GM10248 (cell line): ENCODE measurements around the gene KCNN1.
A peak's percentile ranks its signal among the peaks of the same experiment; 100 is the strongest.

Source experiments
- CTCF ChIA-PET: fragments of 300-600 bp; sonication (Branson Sonifier 250); formaldehyde crosslinking; extraction: SDS; loops from one replicate; lab custom pipeline; 2021; ENCODE audit warnings: antibody characterized with exemption; lab: Yijun Ruan, JAX
- POLR2A ChIA-PET: fragments of 350-650 bp; sonication (Branson Sonifier 250); formaldehyde crosslinking; extraction: SDS; loops from one replicate; lab custom pipeline; 2020; ENCODE audit warnings: antibody characterized with exemption; lab: Yijun Ruan, JAX
- DNase-seq: peaks from one replicate; pipeline ENCODE4 v3.0.0; 2012; ENCODE audit errors: extremely low spot score
- CTCF ChIP-seq: IDR thresholded peaks from 2 replicates; pipeline ENCODE4 v1.5.1; 2012; ENCODE audit warnings: mild to moderate bottlenecking, low read depth; ENCODE audit errors: extremely low read depth, missing control alignments, control extremely low read depth

KCNN1 gene

GRCh38 chr19:17998827-17999150 is 31.9 kb downstream of the KCNN1 start:
- ChIA-PET CTCF (interaction anchor here (3.3 to 10.6 kb wide), 5 partner anchors 9 to 64 kb away, joined by 14 to 295 read pairs (median 35); partner anchors contain the start of genes ARRDC2 and CCDC124), POLR2A (no interaction called here)
- TF ChIP-seq CTCF, result no peak
- DNase-seq, result no peak

DNA sequence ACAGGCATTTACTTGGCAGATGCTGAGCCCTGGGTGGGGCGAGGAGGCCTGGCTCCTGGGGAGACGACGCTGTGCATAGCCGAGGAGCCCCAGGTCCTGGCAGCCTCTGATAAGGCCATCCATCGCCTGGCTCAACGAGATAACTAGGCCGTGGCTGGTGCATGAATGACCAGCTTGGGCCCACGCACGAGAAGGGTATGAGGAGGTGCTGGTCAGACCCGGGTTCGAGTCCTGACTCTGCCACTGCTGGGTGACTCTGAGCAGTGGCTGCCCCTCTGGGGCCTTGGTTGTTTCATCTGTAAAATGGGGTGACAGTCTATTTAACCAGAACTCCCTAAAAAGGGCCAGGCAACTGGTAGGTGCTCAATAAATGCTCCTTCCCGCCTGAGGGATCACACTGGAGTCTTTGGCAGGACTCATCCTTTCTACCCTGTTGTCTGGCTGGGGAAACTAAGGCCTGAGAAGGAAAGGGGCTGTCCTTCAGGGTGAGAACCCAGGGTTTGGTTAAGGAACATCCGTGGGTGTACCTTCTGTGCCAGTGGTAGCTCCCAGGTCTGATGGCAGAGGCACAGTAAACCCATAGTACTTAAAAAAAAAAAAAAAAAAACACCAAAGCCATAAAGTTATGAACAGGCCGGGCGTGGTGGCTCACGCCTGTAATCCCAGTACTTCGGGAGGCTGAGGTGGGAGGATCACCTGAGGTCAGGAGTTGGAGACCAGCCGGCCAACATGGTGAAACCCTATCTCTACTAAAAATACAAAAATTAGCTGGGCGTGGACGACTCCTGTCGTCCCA is 33.0 kb downstream of the KCNN1 start:
- TF ChIP-seq CTCF, result no peak
- DNase-seq, result no peak
- ChIA-PET CTCF (interaction anchor here (1.6 to 10.6 kb wide), 4 partner anchors 55 to 141 kb away, joined by 5 to 295 read pairs (median 59); partner anchors contain the start of genes CCDC124 and RPL18A), POLR2A (no interaction called here)

DNA sequence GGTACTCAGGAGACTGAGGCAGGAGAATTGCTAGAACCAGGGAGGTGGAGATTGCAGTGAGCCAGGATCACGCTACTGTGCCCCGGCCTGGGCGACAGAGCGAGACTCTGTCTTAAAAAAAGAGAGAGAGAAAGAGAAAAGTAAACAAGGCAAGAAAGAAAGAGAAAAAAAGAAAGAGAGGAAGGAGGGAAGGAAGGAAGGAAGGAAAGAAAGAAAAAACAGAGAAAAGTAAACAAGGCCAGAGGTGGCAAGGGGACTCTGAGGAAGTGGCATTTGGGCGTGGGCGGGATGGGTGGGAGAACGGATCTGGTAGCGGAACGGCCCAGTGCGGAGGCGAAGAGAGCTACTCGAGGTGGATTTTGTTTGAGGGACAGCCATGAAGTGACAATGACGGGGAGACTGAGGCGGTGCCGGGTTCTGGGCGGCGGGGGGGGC is 33.6 kb downstream of the KCNN1 start:
- ChIA-PET POLR2A (no interaction called here), CTCF (interaction anchor here (1.6 to 10.6 kb wide), 4 partner anchors 56 to 141 kb away, joined by 5 to 295 read pairs (median 59); partner anchors contain the start of genes CCDC124 and RPL18A)
- DNase-seq, result no peak
- no peak for TF ChIP-seq CTCF

DNA sequence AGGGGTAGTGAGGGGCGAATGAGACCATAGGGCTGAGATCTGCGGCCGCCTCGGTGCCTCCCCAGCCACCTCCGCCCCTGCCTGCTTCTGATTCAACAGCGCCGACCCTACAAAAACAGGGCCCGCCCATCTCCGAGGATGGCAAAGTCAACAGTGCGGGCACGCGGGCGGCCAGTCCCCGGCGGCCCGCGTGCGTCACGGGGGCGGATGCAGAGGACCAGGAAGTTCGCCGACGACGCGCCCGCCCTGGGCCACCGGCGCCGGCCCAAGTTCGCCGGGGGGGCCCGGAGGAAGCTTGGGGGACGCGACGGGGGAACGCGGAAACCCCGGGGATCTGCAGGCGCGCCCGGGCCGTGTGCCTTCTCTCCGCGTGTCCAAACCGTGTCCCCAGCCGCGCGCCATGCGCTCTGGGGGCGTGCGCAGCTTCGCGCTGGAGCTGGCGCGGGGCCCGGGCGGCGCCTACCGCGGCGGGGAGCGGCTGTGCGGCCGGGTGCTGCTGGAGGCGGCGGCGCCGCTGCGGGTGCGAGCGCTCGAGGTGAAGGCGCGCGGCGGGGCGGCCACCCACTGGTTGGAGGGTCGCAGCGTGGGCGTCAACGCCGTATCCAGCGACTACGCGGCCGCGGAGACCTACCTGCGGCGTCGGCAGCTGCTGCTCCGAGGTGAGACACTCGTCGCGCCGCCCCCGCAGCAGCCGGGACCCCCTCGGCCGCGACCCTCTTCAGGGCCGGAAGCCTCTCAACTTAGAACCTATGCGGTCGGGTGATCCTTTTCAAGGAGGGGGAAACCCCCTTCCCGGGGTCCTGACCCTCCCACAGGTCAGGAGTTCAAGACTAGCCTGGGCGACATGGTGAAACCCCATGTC is 34.2 kb downstream of the KCNN1 start:
- CTCF ChIA-PET, result interaction anchor here (0.7 to 10.6 kb wide), 6 partner anchors 52 to 160 kb away, joined by 3 to 295 read pairs (median 6); partner anchors contain the start of genes CCDC124 and RPL18A
- POLR2A ChIA-PET, result interaction anchor here (1.0 kb wide), 1 partner anchor 110 kb away, joined by 6 read pairs; no protein-coding TSS in a partner anchor
- TF ChIP-seq CTCF, result no peak
- peak; percentile 89 for DNase-seq

DNA sequence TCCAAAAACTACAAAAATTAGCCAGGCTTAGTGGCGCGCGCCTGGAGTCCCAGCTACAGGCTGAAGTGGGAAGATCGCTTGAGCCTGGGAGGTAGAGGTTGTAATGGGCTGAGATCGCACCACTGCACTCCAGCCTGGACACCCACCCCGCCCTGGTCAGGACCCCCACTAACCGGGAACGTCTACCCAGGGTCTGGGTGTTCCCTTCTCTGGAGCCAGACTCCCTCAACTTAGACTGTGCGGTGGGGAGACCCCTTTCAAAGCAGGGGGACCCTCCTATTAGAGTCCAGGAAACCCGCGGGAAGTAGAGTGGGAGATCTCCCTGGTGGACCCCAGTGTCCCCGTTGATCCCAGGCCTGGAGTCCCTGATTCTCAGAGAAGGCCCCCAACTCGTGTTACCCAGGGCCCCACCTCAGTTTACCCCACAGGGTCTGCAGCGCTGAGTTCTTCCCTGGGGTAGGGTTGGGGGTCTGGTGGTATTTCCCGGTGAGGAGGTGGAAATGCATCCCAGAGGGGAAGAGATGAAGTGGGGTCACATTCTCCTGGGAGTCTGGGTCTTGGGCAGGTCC is 35.0 kb downstream of the KCNN1 start:
- ChIA-PET POLR2A (interaction anchor here (1.0 kb wide), 1 partner anchor 109 kb away, joined by 6 read pairs; no protein-coding TSS in a partner anchor), CTCF (interaction anchor here (0.7 to 10.6 kb wide), 9 partner anchors 51 to 169 kb away, joined by 3 to 295 read pairs (median 5); partner anchors contain the start of genes CCDC124 and RPL18A)
- TF ChIP-seq CTCF, result no peak
- no peak for DNase-seq
